HG03378 (cell line): ENCODE results near the gene FOXL3.
"Not testable (repeated sequence)": the region's sequence is repeated elsewhere in the genome, so short reads cannot be mapped to it uniquely, and the experiment has no call there.

Source experiments
- ATAC-seq: cut with Tn5 transposase; IDR thresholded peaks from one replicate; pipeline ENCODE4 v1.9.1; 2021; ENCODE audit warnings: mild to moderate bottlenecking, moderate library complexity; ENCODE audit not compliant: unreplicated experiment

The FOXL3 gene

DNA sequence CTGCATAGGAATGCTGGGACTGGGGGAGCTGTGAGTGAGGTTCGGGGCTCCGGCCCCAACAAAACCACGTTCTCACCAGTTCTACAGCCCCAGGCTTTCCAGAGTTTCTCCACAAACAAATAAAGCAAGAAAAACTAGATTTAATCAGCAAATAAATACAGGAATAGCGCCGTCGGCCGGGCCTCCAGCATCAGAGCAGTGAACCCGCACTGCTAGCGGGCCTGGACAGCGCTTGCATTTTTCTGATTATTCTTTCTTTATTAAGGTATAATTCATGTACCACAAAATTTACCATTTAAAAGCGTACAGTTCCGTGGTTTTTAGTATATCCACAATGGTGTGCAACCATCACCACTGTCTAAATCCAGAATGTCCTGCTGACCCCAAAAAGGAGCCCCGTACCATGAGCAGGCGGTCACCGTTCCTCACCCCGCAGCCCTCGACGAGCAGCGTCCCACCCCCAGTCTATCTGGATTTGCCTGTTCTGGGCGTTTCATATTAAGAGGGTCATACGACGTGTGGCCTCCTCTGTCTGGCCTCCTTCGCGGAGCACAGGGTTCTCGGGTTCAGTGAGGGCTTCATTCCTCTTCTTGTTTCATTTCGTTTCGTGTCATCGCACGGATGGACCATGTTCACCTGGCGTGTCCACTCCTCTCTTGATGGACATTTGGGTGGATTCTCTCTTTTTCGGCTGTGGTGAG is 35.5 kb upstream of the FOXL3 start:
- no peak for ATAC-seq

- no peak for ATAC-seq
These were observed 34.9 kb upstream of the FOXL3 start for GRCh38 chr7:255038-255435.

DNA sequence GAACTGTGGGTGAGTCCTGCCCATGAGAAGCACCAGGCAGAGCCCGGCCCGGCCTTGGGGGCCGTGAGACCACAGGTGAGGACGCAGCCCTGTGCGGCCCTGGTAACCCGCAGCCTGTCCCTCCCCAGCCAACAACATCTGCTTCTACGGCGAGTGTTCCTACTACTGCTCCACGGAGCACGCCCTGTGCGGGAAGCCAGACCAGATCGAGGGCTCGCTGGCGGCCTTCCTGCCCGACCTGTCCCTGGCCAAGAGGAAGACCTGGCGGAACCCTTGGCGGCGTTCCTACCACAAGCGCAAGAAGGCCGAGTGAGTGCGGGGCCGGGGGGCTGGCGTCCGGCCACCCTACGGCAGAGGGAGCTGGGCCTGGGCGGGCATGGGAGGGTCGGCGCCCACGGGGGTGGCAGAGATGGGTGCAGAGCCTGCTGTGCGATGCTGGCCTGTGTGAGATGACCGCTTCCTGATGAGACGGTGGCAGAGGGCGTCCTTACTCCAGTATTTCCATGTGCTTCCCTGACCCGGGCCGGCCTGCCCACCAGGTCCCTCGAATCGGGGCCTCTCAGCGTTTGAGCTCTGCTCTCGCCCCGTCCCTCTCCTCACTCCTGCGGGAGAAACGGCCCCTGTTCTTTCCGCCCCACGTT is 34.1 kb upstream of the FOXL3 start:
- ATAC-seq = no peak

- no peak for ATAC-seq
These were observed 33.5 kb upstream of the FOXL3 start for GRCh38 chr7:256461-256940.

- no peak for ATAC-seq
These were observed 32.9 kb upstream of the FOXL3 start for GRCh38 chr7:256981-257646.

GRCh38 chr7:257647-257992 is 32.4 kb upstream of the FOXL3 start:
- no peak for ATAC-seq

DNA sequence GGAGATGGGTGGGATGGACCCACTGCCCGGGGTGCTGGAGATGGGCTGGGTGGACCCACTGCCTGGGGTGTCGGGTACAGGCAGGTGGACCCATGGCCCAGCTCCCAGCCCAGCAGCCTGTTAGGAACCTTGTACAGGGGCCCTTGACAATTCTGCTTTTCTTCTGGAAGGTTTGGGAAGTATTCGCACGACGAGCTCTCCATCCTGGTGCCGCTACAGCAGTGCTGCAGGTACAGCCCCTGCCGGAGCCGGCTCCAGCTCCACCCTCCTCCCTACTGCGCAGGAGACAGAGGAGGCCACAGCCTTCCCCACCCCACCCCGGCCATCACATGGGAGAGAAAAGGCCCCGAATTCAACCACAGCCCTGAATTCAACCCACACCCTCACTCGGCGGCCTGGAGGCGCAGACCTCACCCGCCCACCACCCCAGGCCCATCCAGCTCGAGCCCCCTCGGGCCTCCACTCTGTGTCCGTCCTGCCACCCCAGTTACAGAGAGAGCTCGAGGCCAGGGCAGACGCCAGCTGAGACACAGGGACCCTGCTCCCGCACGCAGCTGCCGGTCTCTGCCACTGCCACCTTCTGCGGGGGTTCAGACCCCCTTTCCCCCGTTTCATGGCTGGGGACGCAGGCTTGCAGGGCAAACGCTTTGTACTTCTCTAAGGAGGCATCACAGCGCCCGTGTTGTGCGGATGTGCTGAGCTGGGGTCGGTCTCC is 31.3 kb upstream of the FOXL3 start:
- ATAC-seq = no peak

- ATAC-seq = no peak
These were observed 30.8 kb upstream of the FOXL3 start for GRCh38 chr7:259191-259505.

- ATAC-seq = no peak
These were observed 30.1 kb upstream of the FOXL3 start for GRCh38 chr7:259751-260405.

- no peak for ATAC-seq
These were observed 29.3 kb upstream of the FOXL3 start for GRCh38 chr7:260441-261281.

DNA sequence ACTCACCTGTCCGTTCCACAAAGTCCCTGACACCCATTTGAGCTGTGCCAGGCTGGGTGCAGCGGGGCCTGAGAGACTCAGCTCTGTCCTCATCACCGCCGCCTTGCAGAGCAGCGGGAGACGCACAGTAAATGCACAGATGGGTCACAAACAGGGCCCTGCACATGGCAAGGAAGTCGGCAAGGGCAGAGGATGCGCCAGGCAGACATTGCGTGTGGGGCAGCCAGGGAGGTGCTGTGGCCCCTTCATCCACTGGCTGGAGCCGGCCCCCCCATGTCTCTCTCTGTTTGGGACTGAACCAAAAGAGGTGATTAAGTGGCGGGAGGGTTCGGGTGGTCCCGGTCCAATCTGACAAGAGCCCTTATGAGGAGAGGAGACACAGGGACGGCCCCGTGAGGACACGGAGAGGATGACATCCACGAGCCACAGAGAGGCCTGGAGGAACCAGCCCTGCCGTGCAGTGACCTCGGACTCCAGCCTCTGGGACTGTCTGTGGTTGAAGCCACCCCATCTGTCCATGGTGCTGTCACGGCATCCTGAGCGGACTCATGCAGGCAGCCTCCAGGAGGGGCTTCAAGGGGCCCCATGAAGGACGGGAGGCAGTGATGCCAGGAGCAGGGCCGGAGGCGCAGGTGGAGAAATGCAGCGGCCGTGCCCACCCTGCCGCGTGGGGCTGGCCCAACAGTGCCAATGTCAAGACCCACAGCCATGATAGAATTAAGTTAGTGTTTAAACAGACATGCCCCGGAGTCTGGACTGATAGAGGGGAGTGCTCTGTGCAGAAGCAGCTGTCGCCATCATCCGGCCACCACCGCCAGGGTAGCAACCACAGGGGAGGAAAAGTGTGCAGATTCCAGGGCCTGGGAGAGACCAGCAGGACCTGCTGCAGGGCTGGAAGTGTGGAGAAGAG is 28.4 kb upstream of the FOXL3 start:
- ATAC-seq = no peak

GRCh38 chr7:262251-262572 is 27.8 kb upstream of the FOXL3 start:
- no peak for ATAC-seq

GRCh38 chr7:262631-263311 is 27.2 kb upstream of the FOXL3 start:
- ATAC-seq = not testable (repeated sequence)

GRCh38 chr7:263483-264351 is 26.3 kb upstream of the FOXL3 start:
- ATAC-seq = not testable (repeated sequence)

DNA sequence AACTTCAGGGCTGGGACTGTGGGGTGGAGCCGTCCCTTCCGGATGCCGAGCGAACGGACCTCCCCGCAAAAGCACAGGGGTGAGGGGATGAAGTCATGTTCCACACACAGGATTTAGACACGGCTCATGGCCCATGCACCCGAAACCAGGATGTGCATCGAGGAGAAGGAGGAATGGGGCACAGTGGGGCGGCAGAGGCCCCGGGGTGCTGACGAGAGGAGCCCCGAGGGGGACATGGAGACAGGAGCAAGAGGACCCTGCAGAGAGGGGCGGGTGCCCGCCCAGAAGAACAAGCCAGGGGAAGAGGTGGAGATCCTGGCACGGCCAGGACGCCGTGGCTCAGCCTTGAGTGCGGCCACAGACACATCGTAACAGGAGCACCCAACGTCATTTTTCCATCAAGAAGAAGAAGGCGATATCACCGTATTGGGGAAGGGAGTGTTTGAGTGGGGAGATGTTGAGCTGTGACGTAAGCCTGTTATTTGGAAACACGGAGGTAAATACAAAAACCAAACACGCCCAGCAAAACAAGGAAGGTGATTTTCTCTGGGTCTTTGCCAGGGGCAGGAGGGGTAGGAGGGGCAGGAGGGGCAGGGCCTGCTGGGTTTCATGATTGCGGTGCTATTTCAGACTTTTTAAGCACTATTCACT is 25.3 kb upstream of the FOXL3 start:
- no peak for ATAC-seq

- no peak for ATAC-seq
These were observed 24.6 kb upstream of the FOXL3 start for GRCh38 chr7:265192-265997.
